GM18520 (cell line): ENCODE measurements around the gene LIPM.

Source experiments
- ATAC-seq: cut with Tn5 transposase; IDR thresholded peaks from one replicate; pipeline ENCODE4 v1.9.1; 2021; ENCODE audit not compliant: unreplicated experiment

LIPM gene

GRCh38 chr10:88800152-88801125, 2.1 kb upstream of the LIPM start:
- ATAC-seq: no peak

GRCh38 chr10:88803641-88804040, 1.1 kb downstream of the LIPM start:
- no peak for ATAC-seq

- no peak for ATAC-seq
Measured at GRCh38 chr10:88804083-88804812, 1.7 kb downstream of the LIPM start.

GRCh38 chr10:88805361-88805760, 2.8 kb downstream of the LIPM start:
- no peak for ATAC-seq

- ATAC-seq: no peak
Measured at GRCh38 chr10:88805924-88806323, 3.4 kb downstream of the LIPM start.

GRCh38 chr10:88809621-88810020, 7.1 kb downstream of the LIPM start:
- ATAC-seq: no peak

GRCh38 chr10:88810196-88810961, 7.8 kb downstream of the LIPM start:
- ATAC-seq: no peak

GRCh38 chr10:88813200-88813599, 10.7 kb downstream of the LIPM start:
- ATAC-seq: no peak

- ATAC-seq: no peak
Measured at GRCh38 chr10:88819290-88819689, 16.8 kb downstream of the LIPM start.

- ATAC-seq: no peak
Measured at GRCh38 chr10:88820748-88821401, 18.3 kb downstream of the LIPM start.

- ATAC-seq: no peak
Measured at GRCh38 chr10:88826388-88826787, 23.9 kb downstream of the LIPM start.

- no peak for ATAC-seq
Measured at GRCh38 chr10:88827671-88828070, 25.1 kb downstream of the LIPM start.

GRCh38 chr10:88828310-88828709, 25.8 kb downstream of the LIPM start:
- no peak for ATAC-seq

GRCh38 chr10:88830643-88831268, 28.2 kb downstream of the LIPM start:
- ATAC-seq: no peak

- no peak for ATAC-seq
Measured at GRCh38 chr10:88831709-88832108, 29.2 kb downstream of the LIPM start.

- no peak for ATAC-seq
Measured at GRCh38 chr10:88832376-88832775, 29.8 kb downstream of the LIPM start.

- no peak for ATAC-seq
Measured at GRCh38 chr10:88833156-88833555, 30.6 kb downstream of the LIPM start.

- no peak for ATAC-seq
Measured at GRCh38 chr10:88833723-88834122, 31.2 kb downstream of the LIPM start.

GRCh38 chr10:88835096-88835909, 32.8 kb downstream of the LIPM start:
- ATAC-seq: peak; percentile 70

GRCh38 chr10:88835910-88836221, 33.3 kb downstream of the LIPM start:
- ATAC-seq: peak; percentile 11
